Measurements from ENCODE around the gene ISCA2.
A peak's percentile ranks its signal among the peaks of the same experiment; 100 is the strongest.

ISCA2 gene

GRCh38 chr14:74507085-74507484 is 13.5 kb downstream of the ISCA2 start:
- no peak for TF ChIP-seq TAF1 (IDR thresholded peaks at IDR 0.05; ENCODE audit: low read depth, low read length)
- no peak for TF ChIP-seq POLR2A (IDR thresholded peaks at IDR 0.05; ENCODE audit: low read depth, low read length)
- no peak for TF ChIP-seq SPI1 (IDR thresholded peaks at IDR 0.05; ENCODE audit: low read depth, low read length)
- TF ChIP-seq PAX5 (IDR thresholded peaks at IDR 0.05; ENCODE audit: insufficient read depth, low read length, severe bottlenecking): no peak
- no peak for FAIRE-seq

GRCh38 chr14:74507840-74508239 is 14.3 kb downstream of the ISCA2 start:
- DNase-seq (ENCODE audit: insufficient read length, low spot score) (no peak), FAIRE-seq (no peak)
- no peak for TF ChIP-seq TAF1 (IDR thresholded peaks at IDR 0.05; ENCODE audit: low read depth, low read length)
- no peak for TF ChIP-seq PAX5 (IDR thresholded peaks at IDR 0.05; ENCODE audit: insufficient read depth, low read length, severe bottlenecking)
- no peak for TF ChIP-seq SPI1 (IDR thresholded peaks at IDR 0.05; ENCODE audit: low read depth, low read length)
- no peak for TF ChIP-seq POLR2A (IDR thresholded peaks at IDR 0.05; ENCODE audit: low read depth, low read length)
- TF ChIP-seq POU2F2 (IDR thresholded peaks at IDR 0.05; ENCODE audit: low read depth, low read length): no peak
- no peak for TF ChIP-seq POLR2AphosphoS5 (IDR thresholded peaks at IDR 0.05; ENCODE audit: low read depth, low read length)

More at GRCh38 chr14:74507085-74507484, 13.5 kb downstream of the ISCA2 start:
- no peak for DNase-seq (ENCODE audit: insufficient read length, low spot score)

DNA sequence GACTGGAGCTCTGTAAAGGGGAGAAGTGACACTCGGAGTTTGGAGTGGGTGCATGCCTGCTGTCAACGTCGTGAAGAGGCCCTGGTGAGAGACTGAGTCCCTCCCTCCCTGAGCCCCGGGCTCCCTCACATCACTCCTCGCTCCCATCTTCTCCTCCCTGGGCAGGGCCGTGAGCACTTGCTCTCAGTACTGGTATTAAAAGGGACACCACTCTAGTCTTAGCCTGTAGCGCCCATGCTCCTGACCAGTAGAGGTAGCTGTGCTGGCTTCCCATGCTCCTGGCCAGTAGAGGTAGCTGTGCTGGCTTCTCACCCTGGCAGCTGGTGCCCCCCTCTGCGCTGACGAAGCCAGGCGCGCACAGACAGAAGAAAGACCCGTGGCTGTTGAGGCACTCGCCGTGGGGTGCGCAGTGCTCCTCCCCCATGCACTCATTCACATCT is 14.7 kb downstream of the ISCA2 start:
- DNase-seq (ENCODE audit: insufficient read length, low spot score): no peak
- FAIRE-seq: no peak
- no peak for TF ChIP-seq POLR2A (IDR thresholded peaks at IDR 0.05; ENCODE audit: low read depth, low read length)
- no peak for TF ChIP-seq SPI1 (IDR thresholded peaks at IDR 0.05; ENCODE audit: low read depth, low read length)
- TF ChIP-seq TAF1 (IDR thresholded peaks at IDR 0.05; ENCODE audit: low read depth, low read length): no peak
- TF ChIP-seq POU2F2 (IDR thresholded peaks at IDR 0.05; ENCODE audit: low read depth, low read length): no peak
- TF ChIP-seq PAX5 (IDR thresholded peaks at IDR 0.05; ENCODE audit: insufficient read depth, low read length, severe bottlenecking): no peak
- no peak for TF ChIP-seq POLR2AphosphoS5 (IDR thresholded peaks at IDR 0.05; ENCODE audit: low read depth, low read length)

DNA sequence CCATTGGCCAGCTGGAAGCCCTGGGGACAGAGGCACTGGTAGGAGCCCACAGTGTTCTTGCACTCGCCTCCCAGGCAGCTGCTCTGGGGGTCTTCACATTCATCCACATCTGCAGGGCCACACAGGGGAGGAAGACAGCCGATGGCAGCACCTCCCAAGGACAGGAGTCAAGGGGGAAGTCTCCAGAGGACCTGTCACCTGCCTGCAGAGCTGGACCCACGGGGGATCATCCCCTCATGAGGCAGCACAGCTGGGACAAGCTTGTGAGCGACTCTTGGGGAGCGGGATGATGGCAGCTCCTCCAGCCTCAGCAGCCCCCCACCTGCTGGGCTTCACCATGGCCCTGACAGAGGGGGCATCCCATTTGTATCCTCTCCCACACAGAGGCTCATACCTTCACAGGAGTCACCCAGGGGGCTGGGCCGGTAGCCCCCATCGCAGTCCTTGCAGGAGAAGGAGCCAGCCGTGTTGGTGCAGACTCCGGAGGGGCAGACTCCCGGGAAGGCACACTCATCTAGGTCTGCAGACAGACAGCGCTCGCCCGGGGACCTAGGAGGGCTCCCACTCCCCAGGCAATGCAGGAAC is 15.4 kb downstream of the ISCA2 start:
- TF ChIP-seq TAF1 (IDR thresholded peaks at IDR 0.05; ENCODE audit: low read depth, low read length) (no peak), POU2F2 (IDR thresholded peaks at IDR 0.05; ENCODE audit: low read depth, low read length) (no peak), POLR2AphosphoS5 (IDR thresholded peaks at IDR 0.05; ENCODE audit: low read depth, low read length) (no peak), POLR2A (IDR thresholded peaks at IDR 0.05; ENCODE audit: low read depth, low read length) (no peak), PAX5 (IDR thresholded peaks at IDR 0.05; ENCODE audit: insufficient read depth, low read length, severe bottlenecking) (no peak), SPI1 (IDR thresholded peaks at IDR 0.05; ENCODE audit: low read depth, low read length) (no peak)
- FAIRE-seq (no peak), DNase-seq (ENCODE audit: insufficient read length, low spot score) (no peak)

DNA sequence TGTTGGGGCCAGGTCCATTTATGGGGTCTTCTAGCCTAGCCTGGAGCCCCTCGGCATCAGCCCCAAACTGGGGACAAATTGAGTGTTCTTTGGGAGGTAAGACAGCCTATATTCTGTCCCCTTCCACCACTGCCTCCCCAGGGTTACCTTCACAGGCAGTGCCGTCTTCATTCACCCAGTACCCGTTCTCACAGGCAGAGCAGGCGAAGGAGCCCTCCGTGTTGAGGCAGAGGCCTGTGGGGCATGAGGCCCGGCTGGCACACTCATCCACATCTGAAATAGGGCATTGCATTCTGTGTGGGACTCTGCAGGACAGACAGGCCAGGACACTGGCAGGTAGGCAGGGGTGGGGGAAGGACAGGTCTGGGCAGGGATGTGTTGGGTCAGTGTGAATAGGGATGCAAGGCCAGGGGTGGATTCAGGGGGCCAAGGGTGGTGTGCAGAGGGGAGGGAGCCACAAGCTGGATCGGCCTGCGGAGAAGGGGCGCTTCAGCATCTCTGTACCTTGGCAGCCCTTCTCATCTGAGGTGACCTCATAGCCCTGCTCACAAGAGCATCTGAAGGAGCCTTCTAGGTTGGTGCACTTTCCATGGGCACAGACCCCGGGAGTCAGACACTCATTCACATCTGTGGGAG is 16.1 kb downstream of the ISCA2 start:
- FAIRE-seq: no peak
- DNase-seq (ENCODE audit: insufficient read length, low spot score): no peak
- TF ChIP-seq PAX5 (IDR thresholded peaks at IDR 0.05; ENCODE audit: insufficient read depth, low read length, severe bottlenecking) (no peak), POU2F2 (IDR thresholded peaks at IDR 0.05; ENCODE audit: low read depth, low read length) (no peak), SPI1 (IDR thresholded peaks at IDR 0.05; ENCODE audit: low read depth, low read length) (no peak), POLR2A (IDR thresholded peaks at IDR 0.05; ENCODE audit: low read depth, low read length) (no peak), TAF1 (IDR thresholded peaks at IDR 0.05; ENCODE audit: low read depth, low read length) (no peak), POLR2AphosphoS5 (IDR thresholded peaks at IDR 0.05; ENCODE audit: low read depth, low read length) (no peak)

DNA sequence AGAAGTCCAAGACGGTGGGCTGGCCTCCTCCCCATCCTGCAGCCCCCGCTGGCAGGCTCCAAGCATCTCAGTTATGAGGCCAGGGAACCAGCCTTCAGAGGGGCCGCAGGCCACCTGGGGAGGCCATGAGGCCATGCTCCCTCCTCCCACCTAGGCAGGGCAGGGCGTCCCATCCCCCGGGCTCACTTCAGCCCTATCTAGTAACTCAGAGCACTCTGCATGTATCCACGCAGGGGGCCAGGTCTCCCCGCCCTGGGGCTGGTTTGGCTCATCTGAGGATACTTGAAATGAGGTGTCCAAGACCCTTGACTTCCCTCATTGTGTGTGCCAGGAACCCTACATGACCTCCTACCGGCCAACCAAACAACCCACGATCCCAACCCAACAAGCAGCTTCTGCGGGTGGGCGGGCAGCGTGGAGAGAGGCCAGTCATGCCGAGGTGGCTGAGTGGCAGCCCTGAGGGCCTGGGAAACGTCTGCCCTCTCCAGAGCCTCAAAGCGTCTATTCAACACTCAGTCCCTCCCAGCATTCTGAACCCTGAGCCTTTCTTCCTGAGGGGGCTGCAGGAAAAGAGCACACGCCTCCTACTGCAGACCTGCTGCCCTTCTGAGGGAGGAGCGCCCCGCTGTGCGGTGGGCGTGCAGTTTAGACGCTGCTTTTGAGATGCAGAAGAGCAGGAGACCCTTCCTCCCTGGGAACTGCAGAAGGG is 16.8 kb downstream of the ISCA2 start:
- DNase-seq (ENCODE audit: insufficient read length, low spot score) (no peak), FAIRE-seq (no peak)
- TF ChIP-seq TAF1 (IDR thresholded peaks at IDR 0.05; ENCODE audit: low read depth, low read length): no peak
- TF ChIP-seq POU2F2 (IDR thresholded peaks at IDR 0.05; ENCODE audit: low read depth, low read length): no peak

DNA sequence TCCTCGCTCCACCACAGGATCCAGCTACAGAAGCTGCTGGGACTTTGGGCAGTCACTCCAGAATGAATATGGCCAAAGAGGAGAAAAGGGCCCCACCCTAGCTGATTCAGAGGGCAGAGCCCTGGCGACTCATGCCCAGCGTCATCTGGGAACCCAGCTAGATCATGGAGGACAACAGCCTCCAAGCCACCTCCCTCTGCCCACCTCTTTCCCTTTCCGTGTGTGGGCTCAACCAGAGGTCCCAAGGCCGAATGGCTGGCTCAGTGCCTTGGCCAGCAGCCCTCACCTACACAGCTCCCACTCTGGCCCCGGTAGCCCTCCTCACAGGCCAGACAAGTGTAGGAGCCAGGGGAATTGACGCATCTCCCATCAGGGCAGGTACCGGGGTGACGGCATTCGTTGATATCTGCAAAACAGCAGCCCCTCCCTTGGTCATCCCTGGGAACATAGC is 17.4 kb downstream of the ISCA2 start:
- TF ChIP-seq POLR2A (IDR thresholded peaks at IDR 0.05; ENCODE audit: low read depth, low read length): no peak
- no peak for TF ChIP-seq PAX5 (IDR thresholded peaks at IDR 0.05; ENCODE audit: insufficient read depth, low read length, severe bottlenecking)
- no peak for TF ChIP-seq TAF1 (IDR thresholded peaks at IDR 0.05; ENCODE audit: low read depth, low read length)
- no peak for TF ChIP-seq POLR2AphosphoS5 (IDR thresholded peaks at IDR 0.05; ENCODE audit: low read depth, low read length)
- TF ChIP-seq SPI1 (IDR thresholded peaks at IDR 0.05; ENCODE audit: low read depth, low read length): no peak
- no peak for TF ChIP-seq POU2F2 (IDR thresholded peaks at IDR 0.05; ENCODE audit: low read depth, low read length)
- FAIRE-seq (no peak), DNase-seq (ENCODE audit: insufficient read length, low spot score) (no peak)

GRCh38 chr14:74511966-74512830 is 18.6 kb downstream of the ISCA2 start:
- FAIRE-seq (no peak), DNase-seq (ENCODE audit: insufficient read length, low spot score) (no peak)
- TF ChIP-seq SPI1 (IDR thresholded peaks at IDR 0.05; ENCODE audit: low read depth, low read length): no peak

DNA sequence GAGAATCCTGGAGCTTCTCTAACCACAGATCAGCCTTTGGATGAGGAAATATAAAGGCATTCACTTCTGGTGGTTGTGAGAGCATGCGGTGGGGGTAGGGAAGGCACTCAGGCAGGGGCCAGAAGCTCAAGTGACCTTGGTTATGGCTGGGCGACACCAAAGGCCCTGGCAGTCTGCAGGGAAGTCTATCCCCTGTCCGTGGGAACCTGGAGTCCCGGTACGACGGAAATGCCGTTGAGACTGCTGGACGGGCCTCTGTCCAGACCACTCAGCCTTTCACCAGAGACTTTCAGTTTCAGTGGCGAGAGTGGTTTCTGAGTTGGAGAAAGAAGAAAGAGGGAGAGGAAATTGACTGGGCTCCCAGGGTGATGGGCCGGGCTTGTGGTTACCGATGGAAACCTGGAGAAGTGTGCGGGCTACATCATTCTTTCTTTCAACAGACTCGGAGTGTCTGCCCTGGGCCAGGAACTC is 20.9 kb downstream of the ISCA2 start:
- DNase-seq (ENCODE audit: insufficient read length, low spot score) (no peak), FAIRE-seq (peak; percentile 71)

More for the DNA sequence above, 20.9 kb downstream of the ISCA2 start:
- TF ChIP-seq POU2F2 (IDR thresholded peaks at IDR 0.05; ENCODE audit: low read depth, low read length): no peak
